MM.1S (cell line): ENCODE results near the gene PRIMA1.

Source experiments
- DNase-seq: peaks from one replicate; pipeline ENCODE4 v3.0.0-alpha.2; 2015
- H2AFZ ChIP-seq: fragments of 300-600 bp; sonication (generic); 2 replicates; pipeline ENCODE4 v1.6.0; 2016; ENCODE audit warnings: antibody characterized with exemption, low read length
- H3F3A ChIP-seq: fragments of 300-600 bp; sonication (generic); 2 replicates; pipeline ENCODE4 v1.6.1; 2016; ENCODE audit warnings: mild to moderate bottlenecking, antibody characterized with exemption, low read length, moderate library complexity, mixed read lengths; ENCODE audit not compliant: insufficient read depth
- H3K27ac ChIP-seq: fragments of 300-600 bp; sonication (generic); 2 replicates; pipeline ENCODE4 v1.5.1; 2016; ENCODE audit warnings: mild to moderate bottlenecking, low read length
- H3K27me3 ChIP-seq: fragments of 300-600 bp; sonication (generic); replicated peaks from 2 replicates; pipeline ENCODE4 v1.6.0; 2016; ENCODE audit warnings: low read length; ENCODE audit not compliant: insufficient read depth
- H3K36me3 ChIP-seq: fragments of 300-600 bp; sonication (generic); replicated peaks from 2 replicates; pipeline ENCODE4 v1.6.1; 2016; ENCODE audit warnings: mild to moderate bottlenecking, low read length, mixed read lengths; ENCODE audit not compliant: insufficient read depth
- H3K4me1 ChIP-seq: fragments of 300-600 bp; sonication (generic); 2 replicates; pipeline ENCODE4 v1.6.1; 2016; ENCODE audit warnings: low read length, mixed read lengths
- H3K4me2 ChIP-seq: fragments of 300-600 bp; sonication (generic); 2 replicates; pipeline ENCODE4 v1.6.0; 2016; ENCODE audit warnings: low read depth, low read length
- H3K4me3 ChIP-seq: fragments of 300-600 bp; sonication (generic); 2 replicates; pipeline ENCODE4 v1.5.1; 2016; ENCODE audit warnings: low read length, mixed read lengths
- H3K79me2 ChIP-seq: fragments of 300-600 bp; sonication (generic); 2 replicates; pipeline ENCODE4 v1.6.1; 2016; ENCODE audit warnings: mixed run types, low read length, mixed read lengths
- H3K9ac ChIP-seq: fragments of 300-600 bp; sonication (generic); 2 replicates; pipeline ENCODE4 v1.6.1; 2016; ENCODE audit warnings: low read length, mixed read lengths
- H3K9me2 ChIP-seq: fragments of 300-600 bp; sonication (generic); replicated peaks from 2 replicates; pipeline ENCODE4 v1.6.1; 2016; ENCODE audit warnings: mild to moderate bottlenecking, low read length, mixed read lengths; ENCODE audit not compliant: insufficient read depth
- H3K9me3 ChIP-seq: fragments of 300-600 bp; sonication (generic); replicated peaks from 2 replicates; pipeline ENCODE4 v1.6.1; 2016; ENCODE audit warnings: mild to moderate bottlenecking, low read length, mixed read lengths; ENCODE audit not compliant: insufficient read depth
- H4K20me1 ChIP-seq: fragments of 300-600 bp; sonication (generic); 2 replicates; pipeline ENCODE4 v1.6.1; 2016; ENCODE audit warnings: mild to moderate bottlenecking, low read length, moderate library complexity, mixed read lengths; ENCODE audit not compliant: insufficient read depth
- EZH2 ChIP-seq: fragments of 300-600 bp; sonication (generic); optimal IDR thresholded peaks from 2 replicates; pipeline ENCODE3; 2017; ENCODE audit warnings: low read depth, mild to moderate bottlenecking, antibody characterized with exemption, low read length, mixed read lengths
- EZH2phosphoT487 ChIP-seq: fragments of 300-600 bp; sonication (generic); IDR thresholded peaks from 2 replicates; pipeline ENCODE4 v1.6.1; 2018; ENCODE audit warnings: antibody characterized with exemption, low read length
- TF ChIP-seq, protein P1 (sequence below): fragments of 300-600 bp; sonication (generic); IDR thresholded peaks from 2 replicates; pipeline ENCODE4 v1.5.1; 2016; ENCODE audit warnings: antibody characterized with exemption, low read length, mixed read lengths

The PRIMA1 gene

GRCh38 chr14:93787465-93788292 is 606 bp downstream of the PRIMA1 start:
- Histone ChIP-seq H3K27me3 (peaks cover 5% of the 10 kb centered on the region), H3K4me1 (no peaks in the 10 kb centered on the region), H3K9ac (no peak overlapping the region), H3K36me3 (no peaks in the 10 kb centered on the region), H3K9me2 (no peaks in the 10 kb centered on the region), H3K4me3 (no peak overlapping the region), H4K20me1 (no peaks in the 10 kb centered on the region), H3F3A (no peaks in the 10 kb centered on the region), H3K27ac (no peak overlapping the region), H3K4me2 (no peak overlapping the region), H2AFZ (no peak overlapping the region), H3K79me2 (no peaks in the 10 kb centered on the region), H3K9me3 (no peaks in the 10 kb centered on the region)
- no peak for DNase-seq
- no peak for TF ChIP-seq EZH2phosphoT487
- TF ChIP-seq EZH2 = no peak
- TF ChIP-seq, protein P1, sequence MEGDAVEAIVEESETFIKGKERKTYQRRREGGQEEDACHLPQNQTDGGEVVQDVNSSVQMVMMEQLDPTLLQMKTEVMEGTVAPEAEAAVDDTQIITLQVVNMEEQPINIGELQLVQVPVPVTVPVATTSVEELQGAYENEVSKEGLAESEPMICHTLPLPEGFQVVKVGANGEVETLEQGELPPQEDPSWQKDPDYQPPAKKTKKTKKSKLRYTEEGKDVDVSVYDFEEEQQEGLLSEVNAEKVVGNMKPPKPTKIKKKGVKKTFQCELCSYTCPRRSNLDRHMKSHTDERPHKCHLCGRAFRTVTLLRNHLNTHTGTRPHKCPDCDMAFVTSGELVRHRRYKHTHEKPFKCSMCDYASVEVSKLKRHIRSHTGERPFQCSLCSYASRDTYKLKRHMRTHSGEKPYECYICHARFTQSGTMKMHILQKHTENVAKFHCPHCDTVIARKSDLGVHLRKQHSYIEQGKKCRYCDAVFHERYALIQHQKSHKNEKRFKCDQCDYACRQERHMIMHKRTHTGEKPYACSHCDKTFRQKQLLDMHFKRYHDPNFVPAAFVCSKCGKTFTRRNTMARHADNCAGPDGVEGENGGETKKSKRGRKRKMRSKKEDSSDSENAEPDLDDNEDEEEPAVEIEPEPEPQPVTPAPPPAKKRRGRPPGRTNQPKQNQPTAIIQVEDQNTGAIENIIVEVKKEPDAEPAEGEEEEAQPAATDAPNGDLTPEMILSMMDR = no peak

GRCh38 chr14:93785423-93785822 is 2.9 kb downstream of the PRIMA1 start:
- no peaks in the 10 kb centered on the region for H3K36me3 ChIP-seq
- DNase-seq = no peak
- H3K4me1 ChIP-seq = no peaks in the 10 kb centered on the region
- no peaks in the 10 kb centered on the region for H3K79me2 ChIP-seq
- H3K9me2 ChIP-seq = no peaks in the 10 kb centered on the region
- H3K4me3 ChIP-seq = no peak overlapping the region
- TF ChIP-seq EZH2 (no peak), EZH2phosphoT487 (no peak)
- TF ChIP-seq, protein P1 = no peak
- H3F3A ChIP-seq = no peaks in the 10 kb centered on the region
- no peaks in the 10 kb centered on the region for H3K9me3 ChIP-seq
- no peak overlapping the region for H3K9ac ChIP-seq
- H4K20me1 ChIP-seq = no peaks in the 10 kb centered on the region
- no peak overlapping the region for H2AFZ ChIP-seq
- H3K27me3 ChIP-seq = peaks cover 5% of the 10 kb centered on the region
- no peak overlapping the region for H3K4me2 ChIP-seq
- no peak overlapping the region for H3K27ac ChIP-seq

DNA sequence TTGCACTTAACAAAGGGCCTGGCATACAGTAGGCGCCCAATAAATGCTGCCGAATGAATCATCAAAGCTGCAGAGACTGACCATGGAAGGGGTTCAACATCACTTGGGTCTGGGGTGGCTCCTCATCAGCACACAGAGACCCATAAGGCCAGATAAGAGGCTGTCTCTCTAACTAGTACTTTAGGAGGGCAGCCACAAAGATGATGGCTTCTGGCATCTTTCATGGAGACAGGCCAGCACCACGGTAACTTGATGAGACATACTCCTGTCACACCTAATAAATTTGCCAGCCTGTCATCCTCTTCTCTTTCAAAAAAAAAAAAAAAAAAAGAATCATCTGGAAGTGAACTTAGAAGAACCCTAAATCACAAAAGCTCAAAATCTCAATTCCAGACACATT is 3.4 kb downstream of the PRIMA1 start:
- no peaks in the 10 kb centered on the region for H4K20me1 ChIP-seq
- H3F3A ChIP-seq = no peaks in the 10 kb centered on the region
- no peak overlapping the region for H3K4me3 ChIP-seq
- no peak overlapping the region for H3K4me2 ChIP-seq
- H3K27ac ChIP-seq = no peak overlapping the region
- peaks cover 5% of the 10 kb centered on the region for H3K27me3 ChIP-seq
- TF ChIP-seq EZH2phosphoT487 = no peak
- no peak for TF ChIP-seq EZH2
- TF ChIP-seq, protein P1 = no peak
- DNase-seq = no peak
- no peak overlapping the region for H2AFZ ChIP-seq
- H3K4me1 ChIP-seq = no peaks in the 10 kb centered on the region
- H3K9ac ChIP-seq = no peak overlapping the region
- H3K79me2 ChIP-seq = no peaks in the 10 kb centered on the region
- H3K9me3 ChIP-seq = no peaks in the 10 kb centered on the region
- H3K9me2 ChIP-seq = no peaks in the 10 kb centered on the region
- no peaks in the 10 kb centered on the region for H3K36me3 ChIP-seq
